ENCODE data around the gene KLF14. TPM values are rescaled to one million over a fixed set of nuclear protein-coding genes. Genes with fewer than 3 reads are reported as not detected.
"Not testable (repeated sequence)": the region's sequence is repeated elsewhere in the genome, so short reads cannot be mapped to it uniquely, and the experiment has no call there.

Gene KLF14
- total RNA-seq, result 0.24 TPM in 1 of 2 replicates, not detected in the other
- 0.16 and 0.46 TPM in 2 replicates for polyA plus RNA-seq

DNA sequence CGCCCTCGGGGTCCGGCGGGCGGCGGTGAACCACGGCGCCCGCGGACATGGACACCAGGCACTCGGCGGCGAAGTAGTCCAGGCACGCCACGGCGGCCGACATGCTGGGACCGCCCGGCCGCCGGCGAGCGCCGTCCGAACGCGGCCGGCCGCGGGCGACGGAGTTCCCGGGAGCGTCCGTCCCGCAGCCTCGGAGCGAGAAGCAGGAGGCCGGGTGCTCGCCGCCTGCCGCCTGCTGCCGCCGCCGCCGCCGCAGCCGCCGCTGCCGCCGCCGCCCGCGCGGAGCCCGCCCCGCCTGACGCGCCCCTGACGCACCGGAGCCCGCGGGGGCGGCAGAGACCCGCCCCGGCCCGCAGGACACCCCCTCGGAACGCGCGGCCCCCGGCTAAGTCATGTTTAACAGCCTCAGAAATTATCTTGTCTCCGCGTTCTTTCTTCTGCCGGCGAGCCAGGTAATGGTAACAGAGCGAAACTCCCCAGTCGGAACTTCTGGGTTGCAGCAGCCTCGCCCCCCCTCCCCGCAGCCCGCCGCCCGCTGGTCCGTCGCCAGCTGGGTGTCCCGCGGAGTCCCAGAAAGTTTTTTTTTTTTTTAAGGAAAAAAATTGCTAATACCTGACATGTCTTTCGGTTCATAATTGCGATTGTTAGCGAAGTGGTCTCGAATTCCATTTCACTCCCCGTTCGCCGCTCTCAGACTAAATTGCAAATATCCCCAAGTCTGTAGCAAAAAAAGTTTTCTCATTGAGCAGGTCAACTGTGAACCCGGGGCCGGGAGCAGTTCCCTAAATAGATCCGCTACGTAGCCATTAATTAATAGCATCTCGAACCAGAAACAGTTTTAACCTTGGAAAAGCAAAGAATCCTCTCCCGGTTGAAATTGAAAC, at the start of gene KLF14:
KLF14 (minus strand) TSS at position 277 of the 884 bp plus-strand sequence; CDS start at position 103, 174 bp downstream.
- no peaks in the 10 kb centered on the region for H4K20me1 ChIP-seq (ENCODE audit: insufficient read depth, poor library complexity, severe bottlenecking)
- peaks cover 12% of the 10 kb centered on the region for H3K9me3 ChIP-seq (ENCODE audit: low read depth)
- peak within 1 kb of the TSS; percentile 55 for H2AFZ ChIP-seq
- no peak within 1 kb of the TSS for H3K27ac ChIP-seq
- H3K36me3 ChIP-seq (replicated peaks; ENCODE audit: insufficient read depth, low read depth), result no peaks in the 10 kb centered on the region
- H3K4me2 ChIP-seq, result peak within 1 kb of the TSS; percentile 94
- peak within 1 kb of the TSS; percentile 73 for H3K4me3 ChIP-seq
- no peaks in the 10 kb centered on the region for H3K79me2 ChIP-seq
- TF ChIP-seq EZH2phosphoT487 (IDR thresholded peaks at IDR 0.05; ENCODE audit: low read depth, severe bottlenecking, unreplicated experiment), result no peak
- TF ChIP-seq EZH2 (IDR thresholded peaks at IDR 0.05; ENCODE audit: borderline replicate concordance), result peak; percentile 39
- TF ChIP-seq, protein P1, sequence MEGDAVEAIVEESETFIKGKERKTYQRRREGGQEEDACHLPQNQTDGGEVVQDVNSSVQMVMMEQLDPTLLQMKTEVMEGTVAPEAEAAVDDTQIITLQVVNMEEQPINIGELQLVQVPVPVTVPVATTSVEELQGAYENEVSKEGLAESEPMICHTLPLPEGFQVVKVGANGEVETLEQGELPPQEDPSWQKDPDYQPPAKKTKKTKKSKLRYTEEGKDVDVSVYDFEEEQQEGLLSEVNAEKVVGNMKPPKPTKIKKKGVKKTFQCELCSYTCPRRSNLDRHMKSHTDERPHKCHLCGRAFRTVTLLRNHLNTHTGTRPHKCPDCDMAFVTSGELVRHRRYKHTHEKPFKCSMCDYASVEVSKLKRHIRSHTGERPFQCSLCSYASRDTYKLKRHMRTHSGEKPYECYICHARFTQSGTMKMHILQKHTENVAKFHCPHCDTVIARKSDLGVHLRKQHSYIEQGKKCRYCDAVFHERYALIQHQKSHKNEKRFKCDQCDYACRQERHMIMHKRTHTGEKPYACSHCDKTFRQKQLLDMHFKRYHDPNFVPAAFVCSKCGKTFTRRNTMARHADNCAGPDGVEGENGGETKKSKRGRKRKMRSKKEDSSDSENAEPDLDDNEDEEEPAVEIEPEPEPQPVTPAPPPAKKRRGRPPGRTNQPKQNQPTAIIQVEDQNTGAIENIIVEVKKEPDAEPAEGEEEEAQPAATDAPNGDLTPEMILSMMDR (IDR thresholded peaks at IDR 0.05; ENCODE audit: poor library complexity), result no peak
- no peaks in the 10 kb centered on the region for H3K9me2 ChIP-seq (replicated peaks; ENCODE audit: insufficient read depth)
- WGBS (ENCODE audit: low lambda C conversion rate, missing lambda C conversion rate), result under 1% methylated on average over 60 of the region's 100 CpGs
- DNase-seq (ENCODE audit: low spot score), result peak; percentile 35
- no peaks in the 10 kb centered on the region for H3K4me1 ChIP-seq (ENCODE audit: insufficient read depth)
- peaks cover 83% of the 10 kb centered on the region for H3K27me3 ChIP-seq

DNA sequence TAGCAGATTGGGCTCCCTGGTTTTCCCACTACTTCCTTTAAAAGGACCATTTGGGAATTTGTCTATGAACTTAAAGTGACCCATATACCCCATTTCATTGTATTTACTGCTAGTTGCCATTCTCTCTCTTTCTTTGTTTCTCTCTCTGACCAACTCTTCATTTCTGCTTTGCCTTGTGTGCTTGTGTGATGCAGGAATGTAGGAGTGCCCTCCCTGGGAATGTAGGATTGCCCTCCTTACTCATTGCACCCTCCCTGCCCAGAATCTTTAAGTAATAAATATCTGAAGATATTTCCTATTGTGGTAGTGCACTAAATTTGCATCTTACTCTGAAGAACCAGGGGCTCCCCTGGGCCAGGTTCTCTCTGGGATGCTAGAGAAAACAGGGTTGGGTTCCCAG, 47.3 kb upstream of the KLF14 start:
- no peak for TF ChIP-seq EZH2 (IDR thresholded peaks at IDR 0.05; ENCODE audit: borderline replicate concordance)
- no peak for TF ChIP-seq EZH2phosphoT487 (IDR thresholded peaks at IDR 0.05; ENCODE audit: low read depth, severe bottlenecking, unreplicated experiment)
- TF ChIP-seq, protein P1 (IDR thresholded peaks at IDR 0.05; ENCODE audit: poor library complexity), result no peak
- Histone ChIP-seq H3K27ac (no peak overlapping the region), H3K27me3 (no peaks in the 10 kb centered on the region), H3K4me2 (no peak overlapping the region), H3K9me2 (replicated peaks; ENCODE audit: insufficient read depth) (no peaks in the 10 kb centered on the region), H4K20me1 (ENCODE audit: insufficient read depth, poor library complexity, severe bottlenecking) (no peaks in the 10 kb centered on the region), H2AFZ (no peak overlapping the region), H3K4me3 (no peak overlapping the region), H3K79me2 (no peaks in the 10 kb centered on the region), H3K4me1 (ENCODE audit: insufficient read depth) (no peaks in the 10 kb centered on the region), H3K36me3 (replicated peaks; ENCODE audit: insufficient read depth, low read depth) (no peaks in the 10 kb centered on the region), H3K9me3 (ENCODE audit: low read depth) (no peaks in the 10 kb centered on the region)
- no peak for DNase-seq (ENCODE audit: low spot score)

DNA sequence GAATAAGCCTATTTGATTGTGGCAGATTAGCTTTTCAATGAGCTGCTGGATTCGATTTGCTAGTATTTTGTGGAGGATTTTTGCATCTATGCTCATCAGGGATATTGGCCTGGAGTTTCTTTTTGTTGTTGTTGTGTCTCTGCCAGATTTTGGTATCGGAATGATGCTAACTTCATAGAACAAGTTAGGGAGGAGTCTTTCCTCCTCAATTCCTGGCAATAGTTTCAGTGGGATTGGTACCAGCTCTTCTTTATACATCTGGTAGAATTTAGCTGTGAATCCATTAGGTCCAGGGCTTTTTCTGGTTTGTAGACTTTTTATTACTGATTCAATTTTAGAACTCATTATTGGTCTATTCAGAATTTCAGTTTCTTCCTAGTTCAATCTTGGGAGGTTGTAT, 43.4 kb upstream of the KLF14 start:
- Histone ChIP-seq H2AFZ (no peak overlapping the region), H3K4me2 (no peak overlapping the region), H4K20me1 (ENCODE audit: insufficient read depth, poor library complexity, severe bottlenecking) (no peaks in the 10 kb centered on the region), H3K9me2 (replicated peaks; ENCODE audit: insufficient read depth) (no peaks in the 10 kb centered on the region), H3K36me3 (replicated peaks; ENCODE audit: insufficient read depth, low read depth) (no peaks in the 10 kb centered on the region), H3K9me3 (ENCODE audit: low read depth) (no peaks in the 10 kb centered on the region), H3K79me2 (no peaks in the 10 kb centered on the region), H3K27ac (no peak overlapping the region), H3K27me3 (no peaks in the 10 kb centered on the region), H3K4me3 (no peak overlapping the region), H3K4me1 (ENCODE audit: insufficient read depth) (no peaks in the 10 kb centered on the region)
- 89% methylated on average over 2 of the region's 2 CpGs for WGBS (ENCODE audit: low lambda C conversion rate, missing lambda C conversion rate)
- TF ChIP-seq EZH2 (IDR thresholded peaks at IDR 0.05; ENCODE audit: borderline replicate concordance) (no peak), EZH2phosphoT487 (IDR thresholded peaks at IDR 0.05; ENCODE audit: low read depth, severe bottlenecking, unreplicated experiment) (no peak)
- TF ChIP-seq, protein P1 (IDR thresholded peaks at IDR 0.05; ENCODE audit: poor library complexity), result no peak
- DNase-seq (ENCODE audit: low spot score), result no peak

DNA sequence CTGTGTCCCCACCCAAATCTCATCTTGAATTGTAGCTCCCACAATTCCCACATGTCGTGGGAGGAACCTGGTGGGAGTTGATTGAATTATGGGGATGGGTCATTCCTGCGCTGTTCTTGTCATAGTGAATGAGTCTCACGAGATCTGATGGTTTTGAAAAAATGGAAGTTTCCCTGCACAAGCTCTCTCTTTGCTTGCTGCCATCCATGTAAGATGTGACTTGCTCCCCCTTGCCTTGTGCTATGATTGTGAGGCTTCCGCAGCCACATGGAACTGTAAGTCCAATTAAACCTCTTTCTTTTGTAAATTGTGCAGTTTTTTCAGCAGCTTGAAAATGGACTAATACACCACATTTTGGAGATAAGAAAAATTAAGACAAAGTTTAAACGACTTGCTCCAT, 38.4 kb upstream of the KLF14 start:
- DNase-seq (ENCODE audit: low spot score); H3K9me3 ChIP-seq (ENCODE audit: low read depth); H4K20me1 ChIP-seq (ENCODE audit: insufficient read depth, poor library complexity, severe bottlenecking); H3K4me1 ChIP-seq (ENCODE audit: insufficient read depth); H3K27ac ChIP-seq; H3K9me2 ChIP-seq (replicated peaks; ENCODE audit: insufficient read depth); H3K36me3 ChIP-seq (replicated peaks; ENCODE audit: insufficient read depth, low read depth); H3K79me2 ChIP-seq; H3K4me2 ChIP-seq; H3K4me3 ChIP-seq; H3K27me3 ChIP-seq; H2AFZ ChIP-seq: not testable (repeated sequence)
- 87% methylated on average over 5 of the region's 5 CpGs for WGBS (ENCODE audit: low lambda C conversion rate, missing lambda C conversion rate)
